Psoas muscle (tissue), 8 donors: ENCODE data around the gene SLC1A2. TPM values are rescaled to one million over a fixed set of nuclear protein-coding genes. Genes with fewer than 3 reads are reported as not detected.

Experiments
- ATAC-seq, 4 donors: fragments of 200-7000 bp; cut with Tn5 transposase; one replicate each; pipeline ENCODE4 v1.9.1; 2020; ENCODE audit warnings: moderate library complexity in 3 of 4, mild to moderate bottlenecking in 2 of 4
- DNase-seq, 2 donors: peaks; one replicate each; pipeline ENCODE4 v3.0.0-alpha.2; 2020
- H3K27ac ChIP-seq: fragments of 200-600 bp; one replicate; pipeline ENCODE4 v1.8.0; 2022
- H3K27me3 ChIP-seq, 3 donors: fragments of 200-600 bp in 1 of 3; one replicate each; pipeline versions ENCODE4 v1.6.1 to v1.8.0; 2013 to 2022; ENCODE audit warnings: low read length in 2 of 3, mild to moderate bottlenecking in 2 of 3, moderate library complexity in 1 of 3; ENCODE audit not compliant: insufficient read depth in 3 of 3
- H3K36me3 ChIP-seq, 2 donors: fragments of 200-600 bp in 1 of 2; one replicate each; pipeline versions ENCODE4 v1.6.1 to v1.8.0; 2013 to 2022; ENCODE audit warnings: low read depth in 1 of 2, mild to moderate bottlenecking in 1 of 2, moderate library complexity in 1 of 2; ENCODE audit not compliant: insufficient read depth in 1 of 2
- H3K4me1 ChIP-seq: fragments of 200-600 bp; one replicate; pipeline ENCODE4 v1.8.0; 2022
- H3K4me3 ChIP-seq: fragments of 200-600 bp; one replicate; pipeline ENCODE4 v1.8.0; 2022; ENCODE audit warnings: mild to moderate bottlenecking
- H3K9me3 ChIP-seq: fragments of 200-600 bp; one replicate; pipeline ENCODE4 v1.8.0; 2022
- WGBS, 3 donors: extraction: QIAGEN DNeasy Blood & Tissue Kit; methylation state at CpG; one replicate each; pipeline versions ENCODE4 v1.1.6 to v1.1.7; 2013; 5-methylcytosine and 5-hydroxymethylcytosine counted together
- intact Hi-C, 2 donors: fragments of 100-400 bp; cut with DNase I; formaldehyde crosslinking; loops; one replicate each; pipeline versions ENCODE4 v1.11.0 to v1.14.2; 2022
- polyA plus RNA-seq, 3 donors: library from polyadenylated mRNA; stranded (reverse); fragments of 200-250 nt; gene quantifications; one replicate each; pipeline ENCODE4 v1.2.3, GENCODE V29; 2013
- total RNA-seq, 4 donors: library from RNA; stranded (reverse); fragmentation: NEBNext Ultra II Directional in 2 of 4; extraction: Animal tissue kit (Norgen Biotek cat#: 25700) in 2 of 4; gene quantifications; one replicate each; pipeline versions ENCODE4 v1.2.1 to v1.2.4, GENCODE V29; 2021 to 2023
- TF ChIP-seq, protein P1 (sequence below): fragments of 200-600 bp; IDR thresholded peaks from one replicate; pipeline ENCODE4 v1.8.0; 2022; ENCODE audit warnings: antibody characterized with exemption
- donor health status: healthy with polysubstance abuse.
- donor health status: DM: no; HTN: no; CAD: no; lungs with moderate emphysema.
- donor health status: Bipolar disorder and iron deficiency.
- donor health status: healthy.
- donor health status: DM: yes; HTN: yes; CAD: no.
- donor health status: DM: no; HTN: no; CAD: no.
- donor health status: DM: no; HTN: no; CAD: no.
- donor health status: DM: yes; HTN: yes; CAD: no.

SLC1A2 gene
- total and polyA plus RNA-seq, 7 donors = 0.05 to 2.0 (median 0.35) TPM

DNA sequence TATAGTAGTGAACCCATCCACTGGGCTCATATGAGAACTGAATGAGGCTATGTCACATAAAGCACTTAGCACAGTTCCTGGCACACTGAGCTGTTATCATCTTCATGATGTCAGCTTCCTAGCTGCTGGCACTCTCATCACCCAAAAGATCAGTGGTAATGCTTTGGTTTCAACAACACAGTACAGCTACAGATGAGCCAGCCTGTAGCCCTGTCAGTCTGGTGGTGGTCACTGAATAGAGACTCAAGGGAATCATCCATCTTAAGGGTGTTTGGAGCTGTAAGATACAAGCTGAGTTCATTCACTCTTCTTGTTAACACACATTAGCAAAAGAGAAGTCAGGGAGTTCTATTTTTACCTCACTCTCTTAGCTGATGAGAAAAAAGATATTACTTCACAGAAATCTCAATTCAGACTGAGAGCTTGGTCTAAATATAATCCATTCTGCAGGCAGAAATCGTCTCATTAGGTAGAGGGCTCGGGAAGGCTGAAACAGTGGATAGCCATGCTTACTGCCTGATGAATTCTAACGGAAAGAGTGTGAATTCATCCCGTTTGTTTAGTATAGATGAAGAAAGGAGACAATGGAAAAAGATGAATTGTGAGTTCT is 6.3 kb upstream of the SLC1A2 start:
- Histone ChIP-seq H3K36me3 (no peaks in the 10 kb centered on the region), H3K4me1 (no peaks in the 10 kb centered on the region), H3K4me3 (no peak overlapping the region), H3K9me3 (no peaks in the 10 kb centered on the region), H3K27me3 (peaks cover 0 to 21% (median 11%) of the 10 kb centered on the region in 3 donors), H3K27ac (no peak overlapping the region)
- TF ChIP-seq, protein P1, sequence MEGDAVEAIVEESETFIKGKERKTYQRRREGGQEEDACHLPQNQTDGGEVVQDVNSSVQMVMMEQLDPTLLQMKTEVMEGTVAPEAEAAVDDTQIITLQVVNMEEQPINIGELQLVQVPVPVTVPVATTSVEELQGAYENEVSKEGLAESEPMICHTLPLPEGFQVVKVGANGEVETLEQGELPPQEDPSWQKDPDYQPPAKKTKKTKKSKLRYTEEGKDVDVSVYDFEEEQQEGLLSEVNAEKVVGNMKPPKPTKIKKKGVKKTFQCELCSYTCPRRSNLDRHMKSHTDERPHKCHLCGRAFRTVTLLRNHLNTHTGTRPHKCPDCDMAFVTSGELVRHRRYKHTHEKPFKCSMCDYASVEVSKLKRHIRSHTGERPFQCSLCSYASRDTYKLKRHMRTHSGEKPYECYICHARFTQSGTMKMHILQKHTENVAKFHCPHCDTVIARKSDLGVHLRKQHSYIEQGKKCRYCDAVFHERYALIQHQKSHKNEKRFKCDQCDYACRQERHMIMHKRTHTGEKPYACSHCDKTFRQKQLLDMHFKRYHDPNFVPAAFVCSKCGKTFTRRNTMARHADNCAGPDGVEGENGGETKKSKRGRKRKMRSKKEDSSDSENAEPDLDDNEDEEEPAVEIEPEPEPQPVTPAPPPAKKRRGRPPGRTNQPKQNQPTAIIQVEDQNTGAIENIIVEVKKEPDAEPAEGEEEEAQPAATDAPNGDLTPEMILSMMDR = no peak
- WGBS, 3 donors = 53 to 58% (median 58%) methylated on average over 4 of the region's 4 CpGs
- no peak for DNase-seq
- ATAC-seq = no peak
- intact Hi-C loops = no loop called here

DNA sequence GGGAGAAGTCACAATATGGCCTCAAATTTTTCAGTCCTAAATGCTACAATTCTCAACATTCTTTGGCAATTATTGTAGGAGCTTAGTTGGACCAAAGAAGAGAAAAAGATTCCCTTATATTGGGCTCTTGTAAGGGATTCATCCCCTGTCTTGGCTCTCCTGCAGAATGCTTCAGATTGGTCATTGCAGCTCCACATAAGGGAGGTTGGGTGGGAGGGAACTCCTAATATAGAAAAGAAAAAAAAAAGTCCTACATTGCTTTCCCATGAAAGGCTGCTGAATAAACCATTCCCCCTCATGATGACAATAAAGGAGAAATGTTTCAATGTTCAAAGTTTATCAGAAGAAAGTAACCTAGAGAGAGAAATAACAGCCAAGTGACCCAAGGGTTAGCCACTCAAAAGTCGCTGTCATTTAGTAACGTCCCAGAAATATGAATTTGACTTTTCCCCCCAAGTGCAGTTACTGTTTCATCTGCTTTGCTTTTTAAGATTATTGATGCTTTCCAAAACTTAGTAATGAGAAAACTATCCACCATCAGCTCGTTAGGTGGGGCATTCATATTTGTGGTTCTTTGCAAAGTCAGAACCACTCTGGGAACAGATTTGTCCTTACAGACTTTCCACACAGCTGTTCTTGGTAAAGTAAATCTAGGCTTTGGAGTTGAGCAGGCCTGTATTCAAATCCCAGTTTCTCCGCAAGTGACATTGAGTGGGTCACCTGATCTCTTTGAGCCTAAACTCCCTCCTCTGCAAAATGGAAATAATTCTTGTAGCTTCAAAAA is 5.0 kb upstream of the SLC1A2 start:
- ATAC-seq (no peak), DNase-seq (no peak)
- Histone ChIP-seq H3K9me3 (no peaks in the 10 kb centered on the region), H3K4me3 (no peak overlapping the region), H3K4me1 (no peaks in the 10 kb centered on the region), H3K27ac (no peak overlapping the region), H3K36me3 (no peaks in the 10 kb centered on the region), H3K27me3 (peaks cover 0 to 33% (median 11%) of the 10 kb centered on the region in 3 donors)
- intact Hi-C loops = no loop called here
- TF ChIP-seq, protein P1 = no peak
- WGBS, 3 donors = 55 to 70% (median 62%) methylated on average over 4 of the region's 4 CpGs

DNA sequence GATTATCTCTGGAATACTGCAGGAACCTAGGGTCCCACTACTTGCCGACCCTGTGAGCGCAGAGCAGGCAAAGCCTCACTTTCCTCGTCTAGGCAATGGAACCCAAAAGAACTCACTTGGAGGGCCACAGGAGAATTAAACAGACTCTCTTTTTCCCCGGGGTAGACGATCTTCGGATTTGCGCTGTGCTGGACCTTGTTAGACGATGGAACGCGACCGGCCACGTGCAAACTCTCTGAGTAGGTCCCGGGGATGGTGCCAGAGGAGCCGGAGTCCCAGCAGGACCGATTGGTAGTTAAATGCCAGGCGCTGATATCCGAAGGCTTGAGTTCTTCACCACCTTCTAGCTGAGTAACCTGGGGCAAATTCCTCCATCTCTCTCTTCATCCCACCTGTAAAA is 1.0 kb upstream of the SLC1A2 start:
- no peak for ATAC-seq
- Histone ChIP-seq H3K27ac (no peak overlapping the region), H3K36me3 (no peaks in the 10 kb centered on the region), H3K9me3 (no peaks in the 10 kb centered on the region), H3K4me3 (peak overlapping the region; percentile 63), H3K27me3 (peaks cover 10 to 56% (median 12%) of the 10 kb centered on the region in 3 donors), H3K4me1 (peaks cover 5% of the 10 kb centered on the region)
- TF ChIP-seq, protein P1 = no peak
- no peak for DNase-seq
- intact Hi-C loops = no loop called here
- 6 to 7% (median 6%) methylated on average over 17 of the region's 17 CpGs for WGBS, 3 donors

DNA sequence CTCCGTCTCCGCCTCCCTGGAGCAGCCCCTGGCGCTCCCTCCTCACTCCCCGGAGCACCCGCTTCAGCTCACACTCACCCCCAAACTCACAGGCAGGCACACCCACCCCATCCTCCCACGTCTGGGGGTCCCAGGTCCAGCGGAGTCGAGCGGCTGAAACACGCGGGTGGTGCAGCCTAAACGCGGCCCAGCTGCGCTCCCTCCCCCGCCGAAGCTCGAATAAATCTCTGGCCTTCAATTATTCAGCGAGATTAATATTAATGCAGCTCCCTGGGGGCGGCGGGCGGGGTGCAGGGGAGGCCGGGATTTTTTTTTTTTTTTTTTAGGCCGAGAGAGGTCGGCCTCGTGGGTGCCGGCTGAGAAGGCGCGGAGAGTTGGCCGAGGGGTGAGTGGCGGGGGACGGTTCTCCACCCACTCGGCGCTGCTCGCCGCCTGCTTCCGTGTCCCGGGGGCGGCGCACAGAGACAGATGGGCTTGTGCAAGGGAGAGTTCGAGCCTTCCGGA is 524 bp upstream of the SLC1A2 start:
- H3K36me3 ChIP-seq = no peaks in the 10 kb centered on the region
- TF ChIP-seq, protein P1 = no peak
- peak overlapping the region; percentile 63 for H3K4me3 ChIP-seq
- intact Hi-C loops = no loop called here
- no peaks in the 10 kb centered on the region for H3K9me3 ChIP-seq
- DNase-seq (peak; percentile 18 to 53), ATAC-seq (peak in 2 of 4 donors; percentile 38 to 62)
- H3K27me3 ChIP-seq = peaks cover 10 to 56% (median 10%) of the 10 kb centered on the region in 3 donors
- H3K4me1 ChIP-seq = peaks cover 5% of the 10 kb centered on the region
- no peak overlapping the region for H3K27ac ChIP-seq
- 1 to 2% (median 1%) methylated on average over 38 to 41 of the region's 41 CpGs for WGBS, 3 donors
